Choroid plexus epithelial cell (primary cell): ENCODE results near the gene TMEM106B.

Experiments
- DNase-seq: peaks from one replicate; pipeline ENCODE4 v3.0.0-alpha.2; 2010; ENCODE audit warnings: low read depth
- H3K4me3 ChIP-seq: 2 replicates; pipeline ENCODE4 v1.5.1; 2011; ENCODE audit warnings: low read depth, mild to moderate bottlenecking, control low read depth, low read length, moderate library complexity
- CTCF ChIP-seq: conservative IDR thresholded peaks from 2 replicates; pipeline ENCODE4 v1.5.1; 2011; ENCODE audit warnings: low read depth, mild to moderate bottlenecking, control low read depth, inconsistent platforms, low read length, moderate library complexity

The TMEM106B gene

GRCh38 chr7:12229046-12229445 is 18.0 kb downstream of the TMEM106B start:
- no peak for TF ChIP-seq CTCF
- peak; percentile 50 for DNase-seq
- no peak overlapping the region for H3K4me3 ChIP-seq

- no peak for DNase-seq
- TF ChIP-seq CTCF = no peak
These were observed 20.0 kb downstream of the TMEM106B start for GRCh38 chr7:12231097-12231496.

DNA sequence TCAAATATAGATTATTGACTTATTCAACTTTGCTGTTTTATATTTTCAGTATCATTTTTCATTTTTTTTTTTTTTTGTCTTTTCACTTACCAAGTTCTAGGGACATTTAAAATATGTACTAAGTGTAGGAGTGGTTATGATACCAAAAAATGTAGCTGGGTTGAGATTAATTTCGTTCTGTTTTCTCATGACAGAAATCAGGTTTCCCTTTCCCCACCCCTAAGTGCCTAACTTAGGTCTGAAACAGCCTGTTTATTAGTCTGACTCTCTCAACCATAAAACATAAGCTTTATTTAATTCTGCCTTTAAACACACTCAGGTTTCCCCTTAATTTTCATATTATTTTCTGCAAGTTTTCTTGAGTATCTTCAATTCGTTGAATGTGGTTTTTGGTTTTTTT is 22.1 kb downstream of the TMEM106B start:
- H3K4me3 ChIP-seq = no peak overlapping the region
- no peak for DNase-seq
- no peak for TF ChIP-seq CTCF

More at GRCh38 chr7:12231097-12231496, 20.0 kb downstream of the TMEM106B start:
- no peak overlapping the region for H3K4me3 ChIP-seq

- no peak overlapping the region for H3K4me3 ChIP-seq
- TF ChIP-seq CTCF = no peak
- no peak for DNase-seq
These were observed 23.3 kb downstream of the TMEM106B start for GRCh38 chr7:12234334-12234865.

DNA sequence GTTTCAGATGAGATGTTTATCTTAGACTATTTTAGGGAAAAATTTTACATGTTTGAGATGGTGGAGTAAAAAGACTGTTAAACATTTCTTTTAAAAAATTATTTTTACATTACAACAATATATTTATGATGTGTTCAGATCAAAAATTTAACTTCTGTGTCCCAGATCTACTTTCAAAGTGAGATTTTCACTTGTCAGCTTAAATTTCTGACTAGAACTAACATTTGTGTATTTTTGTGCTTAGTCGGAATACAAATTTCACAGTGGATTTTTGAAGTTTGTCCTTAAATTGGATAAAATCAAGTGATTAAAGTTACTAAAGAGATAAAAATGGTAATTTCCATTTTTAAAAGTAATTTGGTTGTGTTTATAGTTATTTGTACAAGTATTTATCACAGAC is 24.9 kb downstream of the TMEM106B start:
- H3K4me3 ChIP-seq = no peak overlapping the region
- TF ChIP-seq CTCF = no peak
- no peak for DNase-seq

DNA sequence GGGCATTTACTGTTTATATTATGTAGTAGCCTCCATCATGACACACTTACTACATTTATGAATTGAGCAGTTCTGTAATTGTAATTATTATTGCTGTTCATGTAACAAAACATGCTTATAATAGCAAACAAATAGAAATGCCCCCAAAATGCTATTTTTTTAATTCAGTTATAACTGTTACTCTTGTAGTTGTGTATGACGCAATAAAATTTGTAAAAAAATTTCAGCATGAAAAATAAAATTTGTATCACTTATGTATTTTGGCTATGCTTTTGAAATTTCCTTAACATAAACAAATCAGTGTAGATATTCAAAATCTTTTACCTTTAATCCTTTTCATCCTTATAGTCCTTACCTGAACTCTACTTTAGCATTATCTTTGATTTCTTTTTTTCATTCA is 25.9 kb downstream of the TMEM106B start:
- DNase-seq = no peak
- TF ChIP-seq CTCF = no peak
- H3K4me3 ChIP-seq = no peak overlapping the region

DNA sequence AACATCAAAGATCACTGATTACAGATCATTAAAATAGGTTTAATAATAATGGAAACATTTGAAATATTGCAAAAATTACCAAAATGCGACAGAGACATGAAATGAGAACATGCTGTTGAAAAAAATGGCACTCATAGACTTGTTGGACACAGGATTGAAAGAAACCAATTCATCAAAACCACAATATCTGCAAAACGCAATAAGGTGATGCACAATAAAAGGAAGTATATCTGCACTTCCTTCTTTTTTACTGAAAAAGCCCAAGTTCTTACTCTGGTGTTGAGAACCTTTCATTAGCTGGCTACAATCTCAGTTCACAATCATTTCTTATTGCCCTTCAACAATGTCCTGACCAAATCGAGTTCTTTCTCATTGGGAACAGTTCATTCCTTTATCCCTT is 28.7 kb downstream of the TMEM106B start:
- H3K4me3 ChIP-seq = no peak overlapping the region
- TF ChIP-seq CTCF = no peak
- DNase-seq = no peak
